Measurements from ENCODE around the gene SKOR2. TPM values are rescaled to one million over a fixed set of nuclear protein-coding genes. Genes with fewer than 3 reads are reported as not detected.

Gene SKOR2
- total and polyA plus RNA-seq, 2 of the 13 experiments (the other 11 are each of a cell fraction or from before 2014, with no cell fraction given), result not detected

GRCh38 chr18:47265197-47265596, 13.7 kb upstream of the SKOR2 start (continued):
- no peak for TF ChIP-seq ZNF746 (CRISPR knock-in tag; IDR thresholded peaks at IDR 0.05)
- no peak for TF ChIP-seq ZBTB14 (CRISPR knock-in tag; IDR thresholded peaks at IDR 0.05)
- TF ChIP-seq ZNF558 (CRISPR knock-in tag; IDR thresholded peaks at IDR 0.05; ENCODE audit: borderline replicate concordance), result no peak
- TF ChIP-seq BCL3 (CRISPR knock-in tag; IDR thresholded peaks at IDR 0.05), result no peak
- no peak for TF ChIP-seq PAWR (CRISPR knock-in tag; IDR thresholded peaks at IDR 0.05; ENCODE audit: borderline replicate concordance)
- no peak for TF ChIP-seq ZNF431 (CRISPR knock-in tag; IDR thresholded peaks at IDR 0.05; ENCODE audit: borderline replicate concordance, low read depth)

- H3K36me3 ChIP-seq (replicated peaks in 1 of 2; ENCODE audit: control insufficient read depth in 1 of 2, insufficient read depth in 2 of 2, low read length in 2 of 2), result no peaks in the 10 kb centered on the region
- H3K4me1 ChIP-seq (ENCODE audit: insufficient read depth, low read length), result no peaks in the 10 kb centered on the region
- H3K27me3 ChIP-seq (ENCODE audit: control insufficient read depth in 1 of 2, insufficient read depth in 2 of 2, low read length in 2 of 2), result peaks cover 1 to 13% of the 10 kb centered on the region in 2 experiments; a peak in 2 of 5 replicates
- DNase-seq (ENCODE audit: low spot score), result no peak
- in situ Hi-C loops (cut with HindIII; ENCODE audit: extremely low pct_ligation_motif_present, low pct_unique_long_range_greater_than_20kb) (no loop called here), intact Hi-C loops (cut with micrococcal nuclease; ENCODE audit: unreplicated experiment) (no loop called here)
- POLR2A ChIA-PET, result no interaction called here
- H3K9me3 ChIP-seq (ENCODE audit: low read length), result no peaks in the 10 kb centered on the region
- no peak overlapping the region for H2AFZ ChIP-seq (ENCODE audit: low read length)
- no TSS peak for BruUV-seq (replicated peaks)
- H3K9ac ChIP-seq (ENCODE audit: insufficient read depth, low read depth, low read length), result no peak overlapping the region
- ATAC-seq, result no peak
- H3K4me2 ChIP-seq (ENCODE audit: low read depth, low read length), result no peak overlapping the region
- TF ChIP-seq ZNF317 (CRISPR knock-in tag; IDR thresholded peaks at IDR 0.05), result no peak
- TF ChIP-seq REXO4 (CRISPR knock-in tag; IDR thresholded peaks at IDR 0.05; ENCODE audit: borderline replicate concordance), result no peak
- no peak for TF ChIP-seq LRRFIP1 (CRISPR knock-in tag; conservative IDR thresholded peaks at IDR 0.05)
- TF ChIP-seq HDAC2 (CRISPR knock-in tag; IDR thresholded peaks at IDR 0.05), result no peak
- TF ChIP-seq ZNF335 (CRISPR knock-in tag; IDR thresholded peaks at IDR 0.05), result no peak
- no peak for TF ChIP-seq ATF7-NPFF (CRISPR knock-in tag; IDR thresholded peaks at IDR 0.05; ENCODE audit: low read depth)
- no peak for TF ChIP-seq ZNF775 (CRISPR knock-in tag; IDR thresholded peaks at IDR 0.05; ENCODE audit: borderline replicate concordance)
- no peak for TF ChIP-seq MLLT10 (CRISPR knock-in tag; IDR thresholded peaks at IDR 0.05)
- TF ChIP-seq ZBTB2 (CRISPR knock-in tag; IDR thresholded peaks at IDR 0.05; ENCODE audit: low read depth), result no peak
- H3K27ac ChIP-seq (ENCODE audit: extremely low read length, insufficient read depth, low read length), result no peak overlapping the region
- no peaks in the 10 kb centered on the region; the same call in 1 of the 2 replicates for H4K20me1 ChIP-seq (ENCODE audit: insufficient read depth, low read length)
- CTCF ChIA-PET (ENCODE audit: low intra/inter-chr PET ratio, low total read pairs), result no interaction called here
- 12% methylated on average over 10 of the region's 10 CpGs for WGBS (ENCODE audit: low lambda C conversion rate)
- no peak for FAIRE-seq
- no peak overlapping the region for H3K4me3 ChIP-seq (replicated peaks in 1 of 3; ENCODE audit: insufficient read depth in 1 of 3, low read depth in 2 of 3, low read length in 3 of 3)
- H3K79me2 ChIP-seq (ENCODE audit: insufficient read depth, low read length), result no peaks in the 10 kb centered on the region
Observed at GRCh38 chr18:47264308-47264700, 12.8 kb upstream of the SKOR2 start.

Data from HepG2 (cell line).